GM23248 (cell line): ENCODE results near the gene CCDC28B. TPM values are rescaled to one million over a fixed set of nuclear protein-coding genes. Genes with fewer than 3 reads are reported as not detected.

Experiments used
- DNase-seq: peaks from one replicate; pipeline ENCODE4 v3.0.0-alpha.2; 2015
- H2AFZ ChIP-seq: fragments of 200-600 bp; sonication (generic); 2 replicates; pipeline ENCODE4 v1.6.1; 2016; ENCODE audit warnings: antibody characterized with exemption
- H3F3A ChIP-seq: fragments of 200-600 bp; sonication (generic); 2 replicates; pipeline ENCODE4 v1.6.1; 2016; ENCODE audit warnings: mild to moderate bottlenecking, antibody characterized with exemption, mixed run types; ENCODE audit not compliant: insufficient read depth
- H3K27ac ChIP-seq: fragments of 200-600 bp; sonication (generic); 2 replicates; pipeline ENCODE4 v1.5.1; 2016; ENCODE audit warnings: mild to moderate bottlenecking
- H3K27me3 ChIP-seq: fragments of 200-600 bp; sonication (generic); replicated peaks from 2 replicates; pipeline ENCODE4 v1.6.1; 2016; ENCODE audit warnings: mild to moderate bottlenecking; ENCODE audit not compliant: insufficient read depth
- H3K36me3 ChIP-seq: fragments of 200-600 bp; sonication (generic); 2 replicates; pipeline ENCODE4 v1.6.1; 2016; ENCODE audit warnings: low read depth, mild to moderate bottlenecking
- H3K4me1 ChIP-seq: fragments of 200-600 bp; sonication (generic); 2 replicates; pipeline ENCODE4 v1.6.1; 2016; ENCODE audit warnings: mild to moderate bottlenecking; ENCODE audit not compliant: insufficient read depth
- H3K4me2 ChIP-seq: fragments of 200-600 bp; sonication (generic); one replicate; pipeline ENCODE4 v1.6.1; 2016; ENCODE audit warnings: mild to moderate bottlenecking; ENCODE audit not compliant: unreplicated experiment
- H3K4me3 ChIP-seq: fragments of 200-600 bp; sonication (generic); 2 replicates; pipeline ENCODE4 v1.5.1; 2016; ENCODE audit warnings: mild to moderate bottlenecking
- H3K79me2 ChIP-seq: fragments of 200-600 bp; sonication (generic); 2 replicates; pipeline ENCODE4 v1.6.1; 2016; ENCODE audit warnings: mild to moderate bottlenecking; ENCODE audit not compliant: insufficient read depth
- H3K9ac ChIP-seq: fragments of 200-600 bp; sonication (generic); 2 replicates; pipeline ENCODE4 v1.6.1; 2016; ENCODE audit warnings: mild to moderate bottlenecking
- H3K9me2 ChIP-seq: fragments of 200-600 bp; sonication (generic); 2 replicates; pipeline ENCODE4 v1.6.1; 2016; ENCODE audit warnings: mixed run types, mild to moderate bottlenecking, moderate library complexity; ENCODE audit not compliant: insufficient read depth
- H3K9me3 ChIP-seq: fragments of 200-600 bp; sonication (generic); one replicate; pipeline ENCODE4 v1.6.1; 2017; ENCODE audit warnings: low read depth
- H4K20me1 ChIP-seq: fragments of 200-600 bp; sonication (generic); 2 replicates; pipeline ENCODE4 v1.6.0; 2016; ENCODE audit not compliant: insufficient read depth
- EZH2 ChIP-seq: fragments of 200-600 bp; sonication (generic); IDR thresholded peaks from 2 replicates; pipeline ENCODE4 v1.6.1; 2018; ENCODE audit warnings: antibody characterized with exemption, mild to moderate bottlenecking; ENCODE audit not compliant: insufficient read depth, poor library complexity, severe bottlenecking
- EZH2phosphoT487 ChIP-seq: fragments of 200-600 bp; sonication (generic); IDR thresholded peaks from 2 replicates; pipeline ENCODE4 v1.6.1; 2018; ENCODE audit warnings: antibody characterized with exemption, moderate library complexity, mild to moderate bottlenecking, low read depth; ENCODE audit not compliant: insufficient read depth
- WGBS, 2 experiments: methylation state at CpG; one replicate each; pipeline ENCODE4 v1.1.6; 2015 to 2017; ENCODE audit warnings: low lambda C conversion rate in 2 of 2, low coverage in 1 of 2; ENCODE audit errors: missing lambda C conversion rate in 2 of 2; 5-methylcytosine and 5-hydroxymethylcytosine counted together
- in situ Hi-C: fragments of 300-500 bp; cut with MboI; formaldehyde crosslinking; loops from 2 replicates; pipeline ENCODE4 v1.15.0; 2020
- polyA plus RNA-seq: library from polyadenylated mRNA; unstranded; fragments of >200 nt; fragmentation: Nextera tagmentation; extraction: Ambion mirVana; gene quantifications from 2 replicates; pipeline ENCODE4 v1.2.1, GENCODE V29; 2016
- total RNA-seq: library from RNA; depleted of rRNA; stranded (reverse); fragments of >200 nt; shearing (Covaris generic); gene quantifications from 2 replicates; pipeline ENCODE4 v1.2.3, GENCODE V29; 2014; rRNA removed

Gene CCDC28B
- total RNA-seq (10.4 and 17.7 TPM in 2 replicates), polyA plus RNA-seq (19.7 TPM in 2 replicates)

DNA sequence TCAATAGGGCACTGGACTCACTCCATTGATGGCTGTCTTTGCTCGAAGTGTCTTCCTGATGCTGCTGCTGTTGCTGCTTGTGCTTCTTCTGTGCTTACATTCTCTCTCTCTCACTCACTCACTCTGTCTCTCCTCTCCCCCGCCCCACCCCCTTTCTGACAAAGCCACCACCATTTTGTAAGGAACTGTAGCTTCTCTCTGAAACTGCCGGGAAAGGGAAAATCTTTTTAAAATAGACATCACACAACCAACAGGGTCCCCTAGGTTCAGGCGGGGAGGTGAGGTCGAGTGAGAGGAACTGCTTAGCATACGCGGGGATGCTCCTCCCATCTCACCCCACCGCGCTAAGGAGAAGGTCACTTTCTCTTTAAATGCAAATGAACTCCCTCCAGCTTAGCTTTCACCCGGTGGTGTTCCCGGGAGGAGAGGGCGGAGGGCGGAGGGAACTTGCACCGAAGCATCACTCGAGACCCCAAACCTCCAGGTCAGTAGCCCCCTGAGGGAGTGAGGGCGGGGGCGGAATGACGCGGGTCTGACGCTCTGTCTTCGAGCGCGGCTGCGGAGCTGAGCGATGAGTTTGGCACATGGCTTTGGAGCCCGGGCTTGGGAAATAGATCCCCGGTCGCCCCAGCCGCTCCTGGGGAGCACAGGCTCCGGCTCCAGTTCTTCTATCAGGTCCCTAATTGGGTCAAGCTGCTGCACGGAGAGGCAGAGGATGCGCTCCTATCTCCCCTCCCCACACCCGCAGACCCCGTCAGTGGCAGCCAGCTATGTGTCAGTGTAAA lies at the start of gene CCDC28B:
Gene CCDC28B, plus strand, starts transcription at position 370 of the 785 bp plus-strand sequence. CDS start 1,341 bp downstream, outside the sequence.
- H3K27me3 ChIP-seq = no peaks in the 10 kb centered on the region
- H3F3A ChIP-seq = peaks cover 45% of the 10 kb centered on the region
- TF ChIP-seq EZH2phosphoT487 = no peak
- TF ChIP-seq EZH2 = no peak
- H3K79me2 ChIP-seq = no peaks in the 10 kb centered on the region
- peak within 1 kb of the TSS; percentile 83 for H3K4me3 ChIP-seq
- peak within 1 kb of the TSS; percentile 92 for H3K9ac ChIP-seq
- peak within 1 kb of the TSS; percentile 93 for H3K4me2 ChIP-seq
- in situ Hi-C loops = no loop called here
- H4K20me1 ChIP-seq = no peaks in the 10 kb centered on the region
- no peaks in the 10 kb centered on the region for H3K9me3 ChIP-seq
- peaks cover 31% of the 10 kb centered on the region for H3K4me1 ChIP-seq
- no peaks in the 10 kb centered on the region for H3K9me2 ChIP-seq
- peak within 1 kb of the TSS; percentile 96 for H3K27ac ChIP-seq
- H3K36me3 ChIP-seq = peaks cover 14% of the 10 kb centered on the region
- peak within 1 kb of the TSS; percentile 85 for H2AFZ ChIP-seq
- 0 to 2% methylated on average over 33 to 34 of the region's 34 CpGs for WGBS, 2 experiments
- DNase-seq = peak; percentile 92

DNA sequence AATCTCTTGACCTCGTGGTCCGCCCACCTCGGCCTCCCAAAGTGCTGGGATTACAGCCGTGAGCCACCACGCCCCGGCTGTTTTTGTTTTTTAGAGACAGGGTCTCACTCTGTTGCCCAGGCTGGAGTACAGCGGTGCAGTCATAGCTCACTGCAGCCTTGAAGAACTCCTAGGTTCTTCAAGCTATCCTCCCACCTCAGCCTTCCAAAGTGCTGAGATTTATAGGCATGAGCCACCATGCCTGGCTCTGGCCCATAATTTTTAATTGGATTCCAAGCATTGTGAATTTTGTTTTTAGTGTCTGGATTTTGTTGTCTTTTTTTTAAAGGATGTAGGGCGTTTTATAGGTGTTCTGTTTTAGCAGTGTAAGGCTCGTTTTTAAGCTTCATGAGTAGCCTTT lies 49.5 kb upstream of the CCDC28B start:
- H3K79me2 ChIP-seq = peaks cover 100% of the 10 kb centered on the region
- in situ Hi-C loops = no loop called here
- H3K4me1 ChIP-seq = peaks cover 18% of the 10 kb centered on the region
- DNase-seq = peak; percentile 42
- TF ChIP-seq EZH2 (no peak), EZH2phosphoT487 (no peak)
- peak overlapping the region; percentile 46 for H3K9ac ChIP-seq
- peak overlapping the region; percentile 66 for H3K27ac ChIP-seq
- H2AFZ ChIP-seq = no peak overlapping the region
- H3K9me2 ChIP-seq = no peaks in the 10 kb centered on the region
- 66 to 70% methylated on average over 9 of the region's 9 CpGs for WGBS, 2 experiments
- H3K27me3 ChIP-seq = no peaks in the 10 kb centered on the region
- H3K4me3 ChIP-seq = no peak overlapping the region
- H3K4me2 ChIP-seq = peak overlapping the region; percentile 48
- peaks cover 26% of the 10 kb centered on the region for H3F3A ChIP-seq
- peaks cover 13% of the 10 kb centered on the region for H4K20me1 ChIP-seq
- no peaks in the 10 kb centered on the region for H3K36me3 ChIP-seq
- no peaks in the 10 kb centered on the region for H3K9me3 ChIP-seq

DNA sequence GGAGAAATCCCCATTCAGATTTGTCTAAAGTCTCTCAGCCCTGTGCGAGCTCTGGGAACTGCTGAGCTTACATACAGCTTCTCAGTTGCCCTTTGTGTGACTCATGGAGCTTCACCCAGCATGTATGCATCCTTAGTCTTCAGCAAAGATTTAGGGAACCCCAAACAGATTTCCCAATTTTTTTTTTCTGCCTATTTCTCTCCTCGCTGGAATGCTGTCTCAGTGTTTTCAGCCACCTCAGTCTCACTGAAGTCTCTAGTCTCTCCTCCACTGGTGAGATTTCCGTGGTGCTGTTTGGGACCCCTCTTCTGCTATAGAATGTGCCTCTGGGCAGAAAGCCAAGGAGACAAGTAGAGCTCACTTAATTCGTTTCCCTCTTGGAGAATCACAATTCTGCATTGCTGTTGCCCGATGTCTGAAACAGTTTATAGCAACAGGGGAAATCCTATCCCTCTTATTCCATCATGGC lies 49.0 kb upstream of the CCDC28B start:
- peak; percentile 87 for DNase-seq
- Histone ChIP-seq H3K36me3 (0 out of 2 replicates have a peak, but pooled peaks cover 5% of the 10 kb centered on the region), H3K27me3 (no peaks in the 10 kb centered on the region), H3K4me2 (peak overlapping the region; percentile 48), H2AFZ (no peak overlapping the region), H3F3A (peaks cover 22% of the 10 kb centered on the region), H3K4me1 (peaks cover 18% of the 10 kb centered on the region), H3K9me3 (no peaks in the 10 kb centered on the region), H4K20me1 (peaks cover 9% of the 10 kb centered on the region), H3K9me2 (no peaks in the 10 kb centered on the region), H3K4me3 (no peak overlapping the region), H3K27ac (peak overlapping the region; percentile 66), H3K9ac (peak overlapping the region; percentile 46), H3K79me2 (peaks cover 100% of the 10 kb centered on the region)
- in situ Hi-C loops = no loop called here
- TF ChIP-seq EZH2phosphoT487 (no peak), EZH2 (no peak)
- 38% methylated on average over 5 of the region's 5 CpGs for WGBS, 2 experiments

DNA sequence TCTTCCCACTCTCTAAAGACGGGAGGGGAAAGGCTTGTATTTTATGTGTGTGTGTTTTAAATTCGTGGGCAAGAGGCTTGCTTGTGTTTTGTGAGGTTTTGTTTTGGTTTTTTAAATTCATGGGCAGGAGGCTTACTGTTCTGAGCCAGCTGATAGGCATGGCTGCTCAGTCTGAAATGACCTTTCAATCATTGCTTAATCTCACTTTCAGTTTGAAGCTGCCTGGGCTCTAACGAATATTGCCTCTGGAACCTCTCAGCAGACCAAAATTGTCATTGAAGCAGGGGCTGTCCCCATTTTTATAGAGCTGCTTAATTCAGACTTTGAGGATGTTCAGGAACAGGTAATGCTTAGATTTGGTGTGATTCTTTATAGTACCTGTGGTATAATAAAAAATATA lies 41.2 kb upstream of the CCDC28B start:
- no peak overlapping the region for H3K4me2 ChIP-seq
- WGBS, 2 experiments = 59 to 61% methylated on average over 3 of the region's 3 CpGs
- no peaks in the 10 kb centered on the region for H3K4me1 ChIP-seq
- in situ Hi-C loops = no loop called here
- DNase-seq = no peak
- H3K4me3 ChIP-seq = no peak overlapping the region
- H4K20me1 ChIP-seq = no peaks in the 10 kb centered on the region
- no peaks in the 10 kb centered on the region for H3F3A ChIP-seq
- no peak overlapping the region for H3K9ac ChIP-seq
- no peaks in the 10 kb centered on the region for H3K9me2 ChIP-seq
- peaks cover 51% of the 10 kb centered on the region for H3K36me3 ChIP-seq
- peaks cover 39% of the 10 kb centered on the region for H3K79me2 ChIP-seq
- H3K27me3 ChIP-seq = no peaks in the 10 kb centered on the region
- H3K27ac ChIP-seq = no peak overlapping the region
- H3K9me3 ChIP-seq = no peaks in the 10 kb centered on the region
- TF ChIP-seq EZH2 (no peak), EZH2phosphoT487 (no peak)
- H2AFZ ChIP-seq = no peak overlapping the region
